HG02759 (cell line): ENCODE measurements around the gene PARG.
"Not testable (repeated sequence)": the region's sequence is repeated elsewhere in the genome, so short reads cannot be mapped to it uniquely, and the experiment has no call there.

ENCODE experiments used
- ATAC-seq: cut with Tn5 transposase; IDR thresholded peaks from one replicate; pipeline ENCODE4 v1.9.1; 2021; ENCODE audit warnings: mild to moderate bottlenecking, moderate library complexity; ENCODE audit not compliant: unreplicated experiment

Gene PARG

DNA sequence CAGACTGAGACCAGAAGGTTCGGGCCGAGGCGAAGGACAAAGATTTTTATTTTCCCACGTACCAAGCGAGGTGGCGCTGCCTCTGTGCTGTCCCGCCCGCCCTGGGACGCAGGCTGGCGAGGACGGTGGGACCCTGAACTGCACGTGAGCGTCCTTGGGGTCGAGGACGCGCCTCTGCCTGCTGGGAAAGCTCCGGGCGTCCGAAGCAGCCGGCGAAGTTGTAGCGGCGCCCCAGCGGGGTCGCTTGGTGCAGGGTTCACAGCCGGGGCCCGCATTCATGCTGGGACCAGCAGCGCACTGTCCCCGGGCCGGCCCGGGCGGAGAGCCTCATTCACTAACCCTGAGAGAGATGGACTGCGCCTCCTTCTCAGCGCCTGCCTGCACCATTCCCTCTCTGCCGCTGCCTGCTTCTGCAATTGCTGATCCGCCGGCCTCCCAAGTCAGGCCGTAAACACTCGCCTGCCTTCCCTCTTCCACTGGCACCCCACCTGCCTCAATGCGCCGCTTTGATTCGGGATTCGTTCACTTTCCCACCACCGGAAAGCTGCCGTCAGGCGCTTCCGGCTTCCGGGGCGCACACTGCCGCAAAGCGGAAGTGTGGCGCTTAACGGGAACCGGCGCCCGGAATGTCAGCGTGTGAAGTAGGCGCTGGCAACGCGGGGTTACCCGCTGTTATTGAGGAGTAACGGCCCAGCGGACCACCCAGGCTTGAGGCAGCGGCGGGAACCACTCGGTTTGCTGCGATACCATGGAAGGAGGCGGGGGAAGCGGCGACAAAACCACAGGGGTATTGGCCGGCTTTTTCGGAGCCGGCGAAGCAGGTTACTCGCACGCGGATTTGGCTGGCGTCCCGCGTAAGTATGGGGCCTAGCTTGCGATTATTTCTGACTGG is at the start of gene PARG, which contains the start of gene TIMM23B:
PARG (minus strand) TSS at position 581 of the 892 bp plus-strand sequence; CDS start at position 279, 302 bp downstream.
TIMM23B (plus strand) TSS at position 607 of the 892 bp plus-strand sequence; CDS start at position 749, 142 bp downstream.
- peak; percentile 77 for ATAC-seq

DNA sequence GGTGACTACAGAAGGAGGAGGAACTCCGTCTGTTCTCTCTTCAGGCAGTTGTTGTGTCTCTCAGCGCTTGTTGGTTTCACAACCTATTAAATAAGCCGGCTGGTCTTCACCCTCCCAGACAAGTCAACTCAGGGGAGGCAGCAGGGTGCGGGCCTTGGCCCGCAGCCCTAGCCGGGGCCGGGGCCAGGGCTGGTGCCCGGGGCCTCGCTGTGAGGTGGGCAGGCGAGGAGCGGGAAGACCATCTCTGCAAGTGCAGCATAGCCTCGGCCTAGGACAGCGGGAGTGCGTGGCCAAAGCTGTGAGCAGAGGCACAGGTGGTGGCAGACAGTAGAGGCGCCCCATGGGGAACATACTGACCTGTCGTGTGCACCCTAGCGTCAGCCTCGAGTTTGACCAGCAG is 46.5 kb upstream of the PARG start, which contains the start of gene AGAP6:
AGAP6 (plus strand) TSS at position 31 of the 400 bp plus-strand sequence; CDS start at position 341, 310 bp downstream.
- not testable (repeated sequence) for ATAC-seq

DNA sequence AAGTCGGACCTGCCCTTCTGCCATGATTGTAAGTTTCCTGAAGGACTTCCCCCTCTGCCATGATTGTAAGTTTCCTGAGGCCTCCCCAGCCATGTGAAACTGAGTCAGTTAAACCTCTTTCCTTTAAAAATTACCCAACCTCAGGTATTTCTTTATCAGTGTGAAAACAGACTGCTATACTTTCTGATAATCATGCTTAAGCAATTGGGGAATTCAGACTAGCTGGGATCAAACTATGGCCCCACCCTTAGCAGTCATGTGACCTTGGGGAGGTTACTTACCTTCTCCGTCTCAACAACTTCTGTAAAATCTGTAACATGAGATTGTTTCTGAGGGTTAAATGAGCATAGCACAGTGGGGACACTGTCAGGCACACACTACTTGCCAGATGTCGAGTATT is 45.4 kb upstream of the PARG start:
- not testable (repeated sequence) for ATAC-seq

DNA sequence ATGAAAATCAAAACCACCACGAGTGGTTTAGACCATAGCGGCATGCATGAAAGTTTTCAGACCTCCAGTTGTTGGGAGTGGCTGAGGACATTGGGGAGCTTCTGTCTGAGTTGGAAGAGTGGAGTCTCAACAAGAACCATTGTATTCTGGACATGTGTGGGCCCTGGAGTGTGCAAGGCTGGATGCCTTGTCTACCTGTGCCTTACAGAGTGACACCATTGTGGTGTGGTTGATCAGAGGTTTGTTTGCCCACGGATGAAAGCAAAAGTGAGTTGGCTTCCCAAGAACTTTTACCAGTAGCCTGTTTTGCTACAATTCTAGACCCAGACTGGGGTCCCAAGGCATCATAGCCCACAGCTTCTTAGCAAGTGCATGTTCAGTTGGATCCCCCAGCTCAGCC is 35.9 kb upstream of the PARG start:
- not testable (repeated sequence) for ATAC-seq

DNA sequence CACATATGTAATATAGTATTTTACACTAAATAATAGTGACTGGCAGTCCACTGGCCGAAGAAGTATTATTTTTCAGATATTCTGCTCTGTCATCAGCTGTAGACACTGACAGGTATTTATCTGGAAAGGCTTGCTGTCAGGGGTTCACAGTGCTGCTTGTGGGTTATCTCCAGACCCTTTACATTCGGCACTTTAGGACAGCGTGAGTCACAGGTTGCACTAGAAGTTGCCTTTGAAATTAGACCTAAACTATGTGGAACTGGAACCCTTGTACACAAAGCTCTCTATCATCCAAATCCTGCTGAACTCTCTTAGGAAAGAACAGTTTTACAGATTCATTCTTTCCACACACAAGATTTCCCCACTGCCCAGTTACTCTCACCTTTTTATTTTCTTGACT is 30.3 kb upstream of the PARG start:
- not testable (repeated sequence) for ATAC-seq

DNA sequence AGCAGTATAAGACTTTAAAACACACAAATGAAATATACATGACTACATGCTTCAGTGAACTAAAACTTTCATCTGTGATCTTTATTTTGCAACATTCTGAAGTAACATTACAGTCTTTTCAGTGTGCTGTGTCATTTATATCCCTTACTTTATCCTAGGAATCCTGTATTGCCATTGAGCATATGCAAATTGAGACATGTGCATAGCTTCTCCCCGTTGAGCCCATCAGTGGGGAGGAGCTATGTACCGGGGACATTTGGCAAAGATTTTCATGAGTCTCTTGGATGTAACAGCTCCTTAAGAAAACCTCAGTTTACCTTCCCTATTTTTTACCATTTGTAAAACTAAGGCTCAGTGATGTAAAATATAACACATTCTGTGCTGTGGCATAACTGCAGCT is 29.6 kb upstream of the PARG start:
- not testable (repeated sequence) for ATAC-seq

DNA sequence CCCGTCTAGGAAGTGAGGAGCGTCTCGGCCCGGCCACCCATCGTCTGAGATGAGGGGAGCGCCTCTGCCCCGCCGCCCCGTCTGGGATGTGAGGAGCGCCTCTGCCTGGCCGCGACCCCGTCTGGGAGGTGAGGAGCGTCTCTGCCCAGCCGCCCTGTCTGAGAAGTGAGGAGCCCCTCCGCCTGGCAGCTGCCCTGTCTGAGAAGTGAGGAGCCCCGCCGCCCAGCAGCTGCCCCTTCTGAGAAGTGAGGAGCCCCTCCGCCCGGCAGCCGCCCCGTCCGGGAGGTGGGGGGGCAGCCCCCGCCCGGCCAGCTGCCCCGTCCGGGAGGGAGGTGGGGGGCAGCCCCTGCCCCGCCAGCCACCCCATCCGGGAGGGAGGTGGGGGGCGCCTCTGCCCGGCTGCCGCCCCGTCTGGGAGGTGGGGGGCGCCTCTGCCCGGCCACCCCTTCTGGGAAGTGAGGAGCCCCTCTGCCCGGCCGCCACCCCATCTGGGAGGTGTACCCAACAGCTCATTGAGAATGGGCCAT is 28.6 kb upstream of the PARG start:
- ATAC-seq, result not testable (repeated sequence)

DNA sequence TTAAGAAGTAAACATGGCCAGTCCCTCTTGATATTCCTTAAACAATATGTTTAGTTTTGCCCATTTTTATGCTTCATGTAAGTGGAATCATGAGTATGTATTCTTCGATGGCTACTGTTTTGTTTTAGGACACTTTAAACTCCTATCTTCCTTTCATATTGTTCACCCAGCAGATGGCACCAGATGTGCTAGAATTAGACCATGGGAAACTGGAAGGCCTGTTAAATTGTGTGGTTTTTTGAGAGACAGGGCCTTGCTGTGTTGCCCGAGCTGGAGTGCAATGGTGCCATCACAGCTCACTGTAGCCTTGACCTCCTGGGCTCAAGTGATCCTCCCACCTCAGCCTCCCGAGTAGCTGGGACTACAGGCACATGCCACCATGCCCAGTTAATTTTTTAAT is 11.3 kb upstream of the PARG start:
- not testable (repeated sequence) for ATAC-seq

DNA sequence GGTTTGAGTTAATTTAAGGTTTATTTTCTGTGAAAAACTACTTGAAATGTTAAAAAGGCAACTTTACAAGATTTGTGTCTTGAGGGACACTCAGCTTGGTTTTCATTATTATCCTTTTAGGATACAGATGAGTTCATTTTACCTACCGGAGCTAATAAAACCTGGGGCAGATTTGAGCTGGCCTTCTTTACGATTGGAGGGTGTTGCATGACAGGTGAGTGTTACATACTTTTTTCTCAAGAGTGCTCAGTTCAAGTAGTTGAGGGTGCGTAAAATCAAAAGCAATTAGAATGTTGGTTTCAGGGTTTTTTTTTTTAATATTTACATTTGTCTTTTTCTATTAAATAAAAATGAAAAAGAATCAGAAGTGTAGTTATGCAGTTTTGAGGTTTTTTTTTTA is 10.2 kb upstream of the PARG start:
- ATAC-seq, result not testable (repeated sequence)

DNA sequence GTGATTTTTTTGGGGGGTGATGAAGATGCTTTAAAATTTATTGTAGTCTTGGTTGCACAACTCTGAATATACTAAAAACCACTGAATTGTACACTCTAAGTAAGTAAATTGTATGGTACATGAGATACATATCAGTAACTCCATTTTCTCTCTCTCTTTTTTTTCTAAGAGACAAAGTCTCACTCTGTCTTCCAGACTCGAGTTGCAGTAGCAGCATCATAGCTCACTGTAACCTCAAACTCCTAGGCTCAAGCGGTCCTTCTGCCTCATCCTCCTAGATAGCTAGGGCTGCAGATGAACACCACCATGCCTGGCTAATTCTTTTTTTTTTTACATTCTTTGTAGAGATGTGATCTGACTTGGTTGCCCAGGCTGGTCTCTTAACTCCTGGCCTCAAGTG is 6.9 kb upstream of the PARG start:
- ATAC-seq, result not testable (repeated sequence)

DNA sequence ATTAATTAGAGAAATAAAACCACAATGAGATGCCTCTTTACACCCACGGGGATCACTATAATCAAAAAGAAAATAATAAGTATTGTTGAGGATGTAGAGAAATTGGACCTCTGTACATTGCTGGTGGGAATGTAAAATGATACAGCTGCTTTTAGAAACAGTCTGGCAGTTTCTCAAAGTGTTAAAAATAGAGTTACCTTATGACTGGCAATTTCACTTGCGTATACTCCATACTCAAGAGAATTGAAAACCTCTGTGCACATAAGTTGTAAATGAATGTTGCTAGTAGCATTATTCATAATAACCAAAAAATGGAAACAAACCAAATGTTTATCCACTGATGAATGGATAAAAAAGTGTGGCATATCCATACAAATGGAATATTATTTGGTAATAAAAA is 6.3 kb upstream of the PARG start:
- ATAC-seq, result peak; percentile 70

DNA sequence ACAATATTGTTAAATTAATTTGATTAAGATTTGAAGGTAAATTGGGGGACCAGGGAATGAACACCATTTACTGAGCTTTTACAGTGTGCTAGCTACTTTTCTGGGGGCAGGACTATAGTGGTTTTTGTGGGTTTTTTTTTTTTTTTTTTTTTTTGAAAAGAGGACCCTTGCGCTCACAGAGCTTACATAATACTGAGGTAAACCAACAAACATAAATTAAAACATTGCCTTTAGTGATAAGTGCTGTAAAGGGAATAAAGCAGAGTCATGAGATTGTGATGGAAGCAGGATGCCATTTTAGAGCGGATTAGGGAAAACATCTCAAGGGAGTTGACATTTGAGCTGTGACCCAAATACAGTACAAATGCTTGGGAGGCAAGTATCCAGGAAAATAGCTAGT is 1.8 kb upstream of the PARG start:
- not testable (repeated sequence) for ATAC-seq

DNA sequence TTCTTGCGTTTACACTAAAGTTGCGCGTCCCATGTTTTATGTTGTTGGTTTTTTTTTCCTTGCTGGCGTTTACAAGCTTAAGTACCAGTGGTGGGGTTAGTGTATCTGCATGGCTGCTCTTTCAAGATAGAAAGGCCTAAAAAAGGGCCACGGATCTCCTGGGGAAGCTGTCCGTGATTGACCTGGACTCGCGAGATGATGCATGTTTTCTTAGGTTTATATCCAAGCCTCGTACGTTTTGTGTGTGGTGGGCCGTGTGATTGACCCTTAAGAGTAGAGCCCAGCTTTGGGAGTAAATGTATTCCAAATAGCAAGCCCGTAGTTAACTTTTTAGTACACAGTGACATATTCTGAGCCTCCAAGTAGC is 495 bp upstream of the PARG start:
- peak; percentile 18 for ATAC-seq

DNA sequence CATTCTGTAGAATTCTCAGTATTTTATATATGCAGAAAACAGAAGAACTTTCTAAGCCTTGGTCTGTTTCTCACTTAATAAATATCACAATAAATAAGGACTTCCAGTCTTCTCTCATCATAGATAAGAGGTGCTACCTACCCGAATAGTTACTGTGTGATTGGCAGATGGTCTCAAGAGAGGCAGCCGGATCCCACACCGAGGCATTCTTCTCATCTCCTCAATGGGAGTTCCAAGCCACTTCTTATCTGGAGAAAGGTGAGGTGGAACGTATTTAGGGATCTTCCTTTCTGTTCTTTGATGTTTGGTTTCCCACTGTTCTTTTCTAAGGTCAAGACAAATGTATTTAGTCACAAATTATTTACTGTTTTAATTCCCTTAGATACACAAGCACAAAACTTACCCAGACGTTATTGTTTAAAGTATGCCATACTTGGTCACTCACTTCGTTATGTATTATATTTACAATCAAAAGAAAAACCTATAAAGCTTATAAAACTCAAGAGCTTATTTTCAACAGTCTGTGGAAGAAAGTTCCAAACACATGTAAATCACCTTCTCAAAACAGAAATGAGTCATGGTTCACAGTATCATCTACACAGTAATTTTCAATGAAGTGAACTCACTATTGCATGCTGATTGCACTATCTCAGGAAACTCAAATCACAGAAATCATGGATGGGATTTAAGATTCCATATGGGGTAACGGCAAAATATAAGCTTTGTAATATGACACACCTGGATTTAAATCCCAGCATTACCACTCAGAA is 9.7 kb downstream of the PARG start:
- ATAC-seq, result not testable (repeated sequence)

DNA sequence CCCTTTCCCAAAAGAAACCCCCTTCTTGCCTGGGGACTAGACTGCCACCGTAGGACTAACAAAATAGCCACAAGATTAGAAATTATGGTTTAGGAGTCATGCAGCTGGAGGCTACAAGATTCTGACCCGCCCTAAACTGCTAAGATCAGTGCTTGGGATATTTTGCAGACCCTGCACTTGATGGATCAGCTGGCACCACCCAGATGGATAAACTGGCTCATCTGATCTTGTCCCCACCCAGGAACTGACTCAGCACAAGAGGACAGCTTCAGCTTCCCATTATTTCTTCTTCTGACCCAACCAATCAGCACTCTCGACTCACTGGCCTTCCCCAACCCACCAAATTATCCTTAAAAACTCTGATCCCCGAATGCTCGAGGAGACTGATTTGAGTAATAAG is 10.6 kb downstream of the PARG start:
- ATAC-seq, result not testable (repeated sequence)

DNA sequence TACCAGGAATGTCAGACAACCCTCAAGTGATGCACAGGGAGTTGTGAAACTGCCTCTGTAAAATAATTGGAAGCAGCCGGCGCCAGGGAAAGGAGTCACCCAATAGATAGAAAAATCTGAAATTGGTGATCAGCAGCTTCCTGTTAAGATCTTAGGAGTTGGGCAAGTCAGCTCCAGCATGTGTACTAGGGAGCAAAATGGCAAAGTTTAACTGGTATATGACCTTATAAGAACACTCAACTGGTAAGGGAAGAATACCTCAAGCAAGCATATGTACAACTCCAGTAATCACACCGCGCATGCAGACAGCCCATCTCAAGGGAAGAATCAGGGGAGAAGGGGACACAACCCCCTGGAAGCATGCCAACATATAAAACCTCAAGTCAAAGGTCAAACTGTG is 18.3 kb downstream of the PARG start:
- not testable (repeated sequence) for ATAC-seq

DNA sequence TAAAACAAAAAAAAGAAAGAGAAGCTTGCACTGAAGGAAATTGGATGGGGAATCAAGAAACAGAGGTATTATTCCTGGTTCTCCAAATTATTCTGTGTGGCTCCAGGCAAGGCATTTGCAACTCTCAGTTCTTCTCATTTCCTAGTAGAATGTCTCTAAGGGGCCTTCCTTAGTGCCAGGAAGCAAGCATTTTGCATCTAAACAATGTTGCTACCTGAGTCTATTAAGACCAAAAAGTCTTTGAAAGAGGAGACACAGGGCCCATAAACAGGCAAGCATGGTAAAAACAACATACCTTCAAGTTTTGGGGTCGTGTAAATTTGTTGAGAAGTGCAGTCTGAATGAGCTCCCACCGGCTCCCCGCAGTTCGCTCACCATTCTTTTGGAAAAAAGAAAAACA is 19.8 kb downstream of the PARG start:
- ATAC-seq, result not testable (repeated sequence)

DNA sequence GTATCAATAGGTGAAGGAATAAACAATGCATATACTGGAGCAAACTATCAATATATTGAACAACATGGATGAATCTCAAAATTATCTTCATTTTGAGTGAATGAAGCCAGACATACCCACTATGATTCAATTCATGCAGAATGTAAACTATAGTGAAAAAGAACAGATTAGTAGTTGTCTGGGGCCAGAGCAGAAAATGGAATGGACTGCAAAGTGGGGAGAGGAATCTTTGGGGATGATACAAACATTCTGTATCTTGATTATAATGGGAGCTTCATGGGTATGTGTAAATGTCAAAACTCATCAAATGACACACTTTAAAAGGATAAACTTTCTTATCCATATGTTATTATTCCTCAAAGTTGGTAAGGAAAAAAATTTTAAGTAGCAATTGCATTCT is 23.9 kb downstream of the PARG start:
- not testable (repeated sequence) for ATAC-seq

DNA sequence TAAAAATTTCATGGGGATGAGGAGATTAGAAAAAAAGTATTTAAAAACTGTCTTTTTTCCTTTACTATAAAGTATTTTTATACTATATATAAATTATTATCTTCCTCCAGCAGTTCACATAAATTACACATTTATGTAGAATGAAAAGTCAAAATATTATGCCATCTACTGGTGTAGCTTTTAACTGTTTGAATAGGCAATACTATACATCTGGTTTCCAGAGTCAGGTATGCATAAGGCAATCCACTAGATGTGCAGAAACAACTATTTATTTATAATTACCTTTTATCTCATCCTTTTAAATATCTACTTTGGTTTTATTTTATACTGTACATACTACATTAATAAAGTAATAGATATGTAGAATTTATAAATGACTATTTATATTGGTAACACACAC is 25.4 kb downstream of the PARG start:
- ATAC-seq, result not testable (repeated sequence)

DNA sequence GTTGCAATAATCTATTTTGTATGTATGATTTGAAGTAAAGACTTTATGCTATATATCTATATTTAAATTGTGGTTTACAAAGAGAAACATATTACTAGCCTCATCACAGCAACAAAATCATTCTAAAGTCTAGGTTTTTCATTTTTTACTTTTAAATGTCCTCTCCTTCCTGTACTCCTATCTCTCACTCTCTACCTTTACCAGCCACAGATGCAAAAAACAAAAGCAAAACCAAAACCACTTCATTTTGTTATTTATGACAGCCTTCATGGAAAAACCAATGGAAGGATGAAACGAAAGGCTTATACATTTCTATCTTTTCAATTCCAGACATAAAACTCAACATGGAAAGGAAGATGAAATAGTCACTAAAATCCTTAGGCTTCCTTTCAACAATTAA is 31.5 kb downstream of the PARG start:
- not testable (repeated sequence) for ATAC-seq
